ENCODE data around the gene ANKRD44.

GRCh38 chr2:197285361-197285760 is 25.2 kb downstream of the ANKRD44 start:
- no peak for TF ChIP-seq CTCF (conservative IDR thresholded peaks at IDR 0.05; ENCODE audit: low read depth, low read length)
- no peak for TF ChIP-seq EZH2 (IDR thresholded peaks at IDR 0.05; ENCODE audit: low read length, unreplicated experiment)
- TF ChIP-seq EZH2phosphoT487 (IDR thresholded peaks at IDR 0.05; ENCODE audit: borderline replicate concordance, low read length), result no peak

All from PC-3 (cell line).